Fibroblast of pulmonary artery (primary cell): ENCODE measurements around the gene TVP23C.
A peak's percentile ranks its signal among the peaks of the same experiment; 100 is the strongest.

Experiments used
- DNase-seq: peaks from one replicate; pipeline ENCODE4 v3.0.0-alpha.2; 2010; ENCODE audit warnings: low read depth
- H3K4me3 ChIP-seq: replicated peaks from 2 replicates; pipeline ENCODE4 v1.5.1; 2011; ENCODE audit warnings: low read depth, mild to moderate bottlenecking, control low read depth, low read length, moderate library complexity
- CTCF ChIP-seq: IDR thresholded peaks from 2 replicates; pipeline ENCODE4 v1.5.1; 2011; ENCODE audit warnings: mild to moderate bottlenecking, control low read depth, low read length, inconsistent platforms; ENCODE audit errors: missing control alignments

TVP23C gene

GRCh38 chr17:15479703-15480102 lies 83.6 kb downstream of the TVP23C start:
- no peak for TF ChIP-seq CTCF
- H3K4me3 ChIP-seq = no peak overlapping the region
- DNase-seq = peak; percentile 60

- no peak for DNase-seq
- no peak for TF ChIP-seq CTCF
- H3K4me3 ChIP-seq = no peak overlapping the region
Observed at GRCh38 chr17:15478845-15479244, 84.4 kb downstream of the TVP23C start.

- H3K4me3 ChIP-seq = no peak overlapping the region
- no peak for TF ChIP-seq CTCF
- DNase-seq = peak; percentile 83
Observed at GRCh38 chr17:15475631-15476354, 87.5 kb downstream of the TVP23C start.

- DNase-seq = no peak
- TF ChIP-seq CTCF = no peak
- no peak overlapping the region for H3K4me3 ChIP-seq
Observed at GRCh38 chr17:15472891-15473290, 90.4 kb downstream of the TVP23C start.

GRCh38 chr17:15470536-15470935 lies 92.7 kb downstream of the TVP23C start:
- H3K4me3 ChIP-seq = no peak overlapping the region
- TF ChIP-seq CTCF = no peak
- no peak for DNase-seq

- H3K4me3 ChIP-seq = no peak overlapping the region
- TF ChIP-seq CTCF = no peak
- DNase-seq = peak; percentile 47
Observed at GRCh38 chr17:15469260-15469659, 94.0 kb downstream of the TVP23C start.

- no peak for TF ChIP-seq CTCF
- DNase-seq = no peak
- no peak overlapping the region for H3K4me3 ChIP-seq
Observed at GRCh38 chr17:15468126-15468525, 95.2 kb downstream of the TVP23C start.
